H1 (cell line): ENCODE results near the gene CAMK2A. TPM values are rescaled to one million over a fixed set of nuclear protein-coding genes. Genes with fewer than 3 reads are reported as not detected.
A peak's percentile ranks its signal among the peaks of the same experiment; 100 is the strongest.

Experiments used
- CTCF ChIA-PET: fragments of 300-600 bp; sonication (Branson Sonifier 250); formaldehyde crosslinking; loops from one replicate; lab custom pipeline; 2021; ENCODE audit not compliant: partially characterized antibody; lab: Charles Lee
- POLR2A ChIA-PET: fragments of 300-600 bp; sonication (Branson Sonifier 250); formaldehyde crosslinking; loops from one replicate; lab custom pipeline; 2021; ENCODE audit warnings: inconsistent platforms; ENCODE audit not compliant: partially characterized antibody; lab: Charles Lee
- DNase-seq, 2 experiments: peaks; one replicate each; pipeline versions ENCODE4 v3.0.0 to v3.0.0-alpha.2; 2010 to 2022; ENCODE audit warnings: low spot score in 2 of 2, low read depth in 1 of 2, mixed read lengths in 1 of 2
- FAIRE-seq: peaks from 2 replicates; lab custom pipeline; 2011; peaks lifted over from hg19 to GRCh38; lab: Jason Lieb, UNC
- H2AFZ ChIP-seq: 2 replicates; pipeline ENCODE4 v1.8.1; 2012; ENCODE audit warnings: low read length, inconsistent platforms
- H2AK5ac ChIP-seq: 2 replicates; pipeline ENCODE4 v1.6.1; 2013; ENCODE audit warnings: low read depth, low read length
- H2BK120ac ChIP-seq: replicated peaks from 2 replicates; pipeline ENCODE3; 2013; ENCODE audit warnings: low read depth, low read length, inconsistent platforms
- H2BK12ac ChIP-seq: 2 replicates; pipeline ENCODE4 v1.6.1; 2013; ENCODE audit warnings: low read depth, low read length
- H2BK15ac ChIP-seq: 2 replicates; pipeline ENCODE4 v1.6.1; 2013; ENCODE audit warnings: low read length
- H2BK20ac ChIP-seq: 2 replicates; pipeline ENCODE4 v1.6.1; 2013; ENCODE audit warnings: low read length
- H2BK5ac ChIP-seq: 2 replicates; pipeline ENCODE4 v1.6.1; 2013; ENCODE audit warnings: low read depth, low read length
- H3K14ac ChIP-seq: 2 replicates; pipeline ENCODE4 v1.6.1; 2013; ENCODE audit warnings: inconsistent platforms; ENCODE audit not compliant: insufficient read length
- H3K18ac ChIP-seq: 2 replicates; pipeline ENCODE4 v1.6.1; 2013; ENCODE audit warnings: low read length; ENCODE audit errors: extremely low read depth
- H3K23ac ChIP-seq: 2 replicates; pipeline ENCODE4 v1.6.1; 2013; ENCODE audit warnings: inconsistent platforms; ENCODE audit not compliant: insufficient read length
- H3K23me2 ChIP-seq: 2 replicates; pipeline ENCODE4 v1.6.1; 2013; ENCODE audit warnings: low read depth, low read length
- H3K27ac ChIP-seq: 2 replicates; pipeline ENCODE4 v1.6.1; 2011; ENCODE audit warnings: low read depth, low read length, inconsistent platforms
- H3K27me3 ChIP-seq, 4 experiments: replicated peaks in 1 of 4; 1 replicate in 1 of 4; 2 replicates in 3 of 4; pipeline versions ENCODE4 v1.6.1 to v1.8.1; 2011 to 2013; ENCODE audit warnings: low read length in 3 of 4, mild to moderate bottlenecking in 3 of 4, inconsistent platforms in 2 of 4, mixed read lengths in 2 of 4, moderate library complexity in 1 of 4; ENCODE audit not compliant: control insufficient read depth in 3 of 4, insufficient read depth in 3 of 4; ENCODE audit errors: extremely low read depth in 1 of 4
- H3K36me3 ChIP-seq, 4 experiments: 2 replicates each; pipeline versions ENCODE4 v1.6.1 to v1.8.1; 2011 to 2013; ENCODE audit warnings: mild to moderate bottlenecking in 4 of 4, low read length in 3 of 4, moderate library complexity in 2 of 4, control low read depth in 1 of 4, inconsistent platforms in 1 of 4; ENCODE audit not compliant: insufficient read depth in 4 of 4, control insufficient read depth in 2 of 4
- H3K4ac ChIP-seq: replicated peaks from 2 replicates; pipeline ENCODE3; 2013; ENCODE audit warnings: low read length, low read depth, mixed read lengths, inconsistent platforms; ENCODE audit not compliant: insufficient read length
- H3K4me1 ChIP-seq, 4 experiments: replicated peaks in 1 of 4; 1 replicate in 1 of 4; 2 replicates in 3 of 4; pipeline versions ENCODE4 v1.6.1 to v1.8.1; 2011 to 2013; ENCODE audit warnings: low read length in 3 of 4, inconsistent platforms in 2 of 4, mixed read lengths in 1 of 4; ENCODE audit not compliant: insufficient read depth in 4 of 4, control insufficient read depth in 3 of 4
- H3K4me2 ChIP-seq, 2 experiments: 2 replicates each; pipeline versions ENCODE4 v1.6.1 to v1.8.1; 2011 to 2013; ENCODE audit warnings: low read depth in 2 of 2, low read length in 2 of 2, control low read depth in 1 of 2, inconsistent platforms in 1 of 2, mild to moderate bottlenecking in 1 of 2; ENCODE audit not compliant: insufficient read depth in 1 of 2
- H3K4me3 ChIP-seq, 4 experiments: fragments of 200-600, 300-600 bp in 1 of 4; sonication (generic), shearing (Covaris generic), sonication (Bioruptor Twin) in 1 of 4; 2 replicates each; pipeline versions ENCODE4 v1.5.1 to v1.8.1; 2011 to 2016; ENCODE audit warnings: low read length in 4 of 4, low read depth in 3 of 4, control low read depth in 2 of 4, inconsistent platforms in 2 of 4, mild to moderate bottlenecking in 2 of 4, mixed read lengths in 1 of 4, moderate library complexity in 1 of 4; ENCODE audit not compliant: insufficient read depth in 2 of 4; ENCODE audit errors: extremely low read depth in 1 of 4
- H3K56ac ChIP-seq: replicated peaks from 2 replicates; pipeline ENCODE3; 2013; ENCODE audit warnings: low read depth, mild to moderate bottlenecking, mixed read lengths, low read length, inconsistent platforms; ENCODE audit not compliant: insufficient read length
- H3K79me1 ChIP-seq: 2 replicates; pipeline ENCODE4 v1.6.1; 2013; ENCODE audit warnings: low read depth, low read length, control low read depth
- H3K79me2 ChIP-seq, 2 experiments: 2 replicates each; pipeline versions ENCODE4 v1.6.1 to v1.8.1; 2012 to 2013; ENCODE audit warnings: low read length in 2 of 2, mild to moderate bottlenecking in 2 of 2, inconsistent platforms in 1 of 2; ENCODE audit not compliant: insufficient read depth in 2 of 2, control insufficient read depth in 1 of 2
- H3K9ac ChIP-seq, 4 experiments: replicated peaks in 1 of 4; 1 replicate in 1 of 4; 2 replicates in 3 of 4; pipeline versions ENCODE4 v1.6.1 to v1.8.1; 2011 to 2013; ENCODE audit warnings: low read depth in 3 of 4, low read length in 3 of 4, control low read depth in 2 of 4, mild to moderate bottlenecking in 2 of 4, moderate library complexity in 2 of 4, inconsistent platforms in 1 of 4; ENCODE audit errors: extremely low read depth in 1 of 4
- H3K9me3 ChIP-seq, 2 experiments: 2 replicates each; pipeline versions ENCODE4 v1.6.1 to v1.8.1; 2012 to 2013; ENCODE audit warnings: mild to moderate bottlenecking in 2 of 2, moderate library complexity in 2 of 2, control low read depth in 1 of 2, inconsistent platforms in 1 of 2, low read depth in 1 of 2, low read length in 1 of 2, mixed read lengths in 1 of 2; ENCODE audit not compliant: insufficient read depth in 2 of 2
- H4K20me1 ChIP-seq, 2 experiments: replicated peaks in 1 of 2; 2 replicates each; pipeline versions ENCODE3 to v1.8.1; 2011 to 2013; ENCODE audit warnings: inconsistent platforms in 2 of 2, low read length in 2 of 2, mild to moderate bottlenecking in 1 of 2; ENCODE audit not compliant: insufficient read depth in 2 of 2, control insufficient read depth in 1 of 2
- H4K5ac ChIP-seq: 2 replicates; pipeline ENCODE4 v1.6.1; 2013; ENCODE audit warnings: low read length, low read depth, mixed read lengths, inconsistent platforms; ENCODE audit not compliant: insufficient read length
- H4K8ac ChIP-seq: 2 replicates; pipeline ENCODE4 v1.8.0; 2013; ENCODE audit warnings: mild to moderate bottlenecking, moderate library complexity, low read length, inconsistent platforms; ENCODE audit not compliant: insufficient read depth; ENCODE audit errors: extremely low read depth
- H4K91ac ChIP-seq: replicated peaks from 2 replicates; pipeline ENCODE3; 2013; ENCODE audit warnings: low read length, mixed read lengths, inconsistent platforms; ENCODE audit not compliant: insufficient read length
- KDM5A ChIP-seq: fragments of 200-600 bp; IDR thresholded peaks from 2 replicates; pipeline ENCODE4 v1.7.1; 2012; ENCODE audit warnings: mild to moderate bottlenecking, low read length, inconsistent platforms, mixed read lengths
- NRF1 ChIP-seq: IDR thresholded peaks from 2 replicates; pipeline ENCODE4 v1.6.1; 2011; ENCODE audit warnings: mild to moderate bottlenecking, low read depth, low read length, improper control_type of control experiment
- RBBP5 ChIP-seq: IDR thresholded peaks from 2 replicates; pipeline ENCODE4 v1.7.1; 2012; ENCODE audit warnings: low read depth, mild to moderate bottlenecking, inconsistent platforms, low read length, moderate library complexity, borderline replicate concordance
- YY1 ChIP-seq: IDR thresholded peaks from 2 replicates; pipeline ENCODE4 v1.6.1; 2011; ENCODE audit warnings: low read depth, mild to moderate bottlenecking, low read length
- WGBS, 2 experiments: shearing (Covaris generic) in 1 of 2; methylation state at CpG; one replicate each; pipeline versions ENCODE4 v1.1.6 to v1.1.7; 2013 to 2015; ENCODE audit warnings: low lambda C conversion rate in 2 of 2, mixed read lengths in 2 of 2, inconsistent platforms in 1 of 2, low coverage in 1 of 2, missing lambda C conversion rate in 1 of 2; ENCODE audit not compliant: insufficient replicate concordance in 2 of 2, insufficient coverage in 1 of 2, insufficient read length in 1 of 2; ENCODE audit errors: extremely low coverage in 1 of 2, missing lambda C conversion rate in 1 of 2; 5-methylcytosine and 5-hydroxymethylcytosine counted together
- polyA plus RNA-seq, 7 experiments: library from polyadenylated mRNA; depleted of rRNA in 3 of 7; stranded (reverse) in 5 of 7; unstranded in 2 of 7; fragments of >200 nt in 5 of 7; fragments of 200-250 nt in 2 of 7; gene quantifications; 1 replicate in 5 of 7; 2 replicates in 1 of 7; 4 replicates in 1 of 7; pipeline versions ENCODE4 v1.2.1 to v1.2.3, GENCODE V29; 2011 to 2013; ENCODE audit warnings: missing spikeins in 2 of 7, mixed read lengths in 2 of 7
- total RNA-seq: library from RNA; stranded (reverse); fragmentation: NEBNext Ultra II Directional; extraction: Animal tissue kit (Norgen Biotek cat#: 25700); gene quantifications from 2 replicates; pipeline ENCODE4 v1.2.1, GENCODE V29; 2021
- TF ChIP-seq, protein P1 (sequence below), 3 experiments: IDR thresholded peaks; 1 replicate in 2 of 3; 2 replicates in 1 of 3; pipeline versions ENCODE4 v1.5.1 to v1.6.1; 2011; ENCODE audit warnings: low read length in 3 of 3, mild to moderate bottlenecking in 3 of 3, inconsistent platforms in 2 of 3, low read depth in 1 of 3, moderate library complexity in 1 of 3; ENCODE audit not compliant: insufficient read depth in 1 of 3; ENCODE audit errors: control extremely low read depth in 1 of 3
- TF ChIP-seq, protein P2 (sequence below): IDR thresholded peaks from 2 replicates; pipeline ENCODE4 v1.6.1; 2012; ENCODE audit warnings: low read length, inconsistent platforms

Gene CAMK2A
- total and polyA plus RNA-seq, 2 of the 8 experiments (the other 6 are each of a cell fraction or from before 2014, with no cell fraction given) = 0.20 to 0.28 TPM

DNA sequence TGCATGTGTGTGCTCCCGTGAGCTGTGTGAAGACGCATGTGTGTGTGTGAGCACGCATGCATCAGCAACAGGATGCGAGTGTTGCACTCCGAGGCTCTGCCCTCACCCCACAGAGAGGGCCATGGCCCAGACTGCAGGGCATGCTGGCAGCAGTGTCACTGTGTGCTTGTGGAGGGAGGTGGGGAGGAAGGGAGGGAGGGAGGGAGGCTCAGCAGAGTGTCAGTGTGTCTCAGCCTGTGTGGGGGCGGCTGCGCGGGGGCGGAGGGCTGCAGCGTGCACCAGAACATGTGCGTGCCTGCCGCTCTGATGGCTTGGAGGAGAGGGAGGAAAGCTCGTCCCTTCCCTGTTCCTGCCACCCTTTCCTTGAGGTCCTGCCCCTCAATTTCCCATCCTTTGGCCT lies 5.3 kb downstream of the CAMK2A start:
- Histone ChIP-seq H3K4me2 (no peak overlapping the region), H3K4me1 (peaks cover 0 to 3% (median 0%) of the 10 kb centered on the region in 4 experiments; a peak in 2 of 7 replicates), H2BK15ac (0 out of 2 replicates have a peak overlapping the region, but pooled peaks have one; percentile 36), H2BK5ac (0 out of 2 replicates have a peak overlapping the region, but pooled peaks have one; percentile 18), H3K56ac (no peak overlapping the region), H3K36me3 (no peaks in the 10 kb centered on the region), H4K20me1 (peaks cover 0 to 9% of the 10 kb centered on the region in 2 experiments), H2BK120ac (no peak overlapping the region), H2AK5ac (no peak overlapping the region), H3K4ac (peak overlapping the region; percentile 83), H3K79me1 (no peaks in the 10 kb centered on the region), H3K27ac (no peak overlapping the region), H2AFZ (no peak overlapping the region), H4K5ac (no peak overlapping the region), H2BK20ac (no peak overlapping the region), H2BK12ac (no peak overlapping the region), H3K79me2 (no peaks in the 10 kb centered on the region), H3K14ac (no peak overlapping the region), H3K23me2 (no peaks in the 10 kb centered on the region; the same call in 1 of the 2 replicates), H3K23ac (no peak overlapping the region), H3K27me3 (no peaks in the 10 kb centered on the region; a peak in 1 of 7 replicates), H4K8ac (no peak overlapping the region), H4K91ac (no peak overlapping the region), H3K18ac (no peak overlapping the region), H3K9ac (no peak overlapping the region; a peak in 1 of 7 replicates), H3K9me3 (no peaks in the 10 kb centered on the region), H3K4me3 (no peak overlapping the region)
- 89% methylated on average over 9 of the region's 13 CpGs; no CpG with 5 or more reads in 1 of the 2 experiments for WGBS, 2 experiments
- TF ChIP-seq NRF1 (no peak), RBBP5 (no peak), YY1 (no peak), KDM5A (no peak)
- TF ChIP-seq, protein P1, sequence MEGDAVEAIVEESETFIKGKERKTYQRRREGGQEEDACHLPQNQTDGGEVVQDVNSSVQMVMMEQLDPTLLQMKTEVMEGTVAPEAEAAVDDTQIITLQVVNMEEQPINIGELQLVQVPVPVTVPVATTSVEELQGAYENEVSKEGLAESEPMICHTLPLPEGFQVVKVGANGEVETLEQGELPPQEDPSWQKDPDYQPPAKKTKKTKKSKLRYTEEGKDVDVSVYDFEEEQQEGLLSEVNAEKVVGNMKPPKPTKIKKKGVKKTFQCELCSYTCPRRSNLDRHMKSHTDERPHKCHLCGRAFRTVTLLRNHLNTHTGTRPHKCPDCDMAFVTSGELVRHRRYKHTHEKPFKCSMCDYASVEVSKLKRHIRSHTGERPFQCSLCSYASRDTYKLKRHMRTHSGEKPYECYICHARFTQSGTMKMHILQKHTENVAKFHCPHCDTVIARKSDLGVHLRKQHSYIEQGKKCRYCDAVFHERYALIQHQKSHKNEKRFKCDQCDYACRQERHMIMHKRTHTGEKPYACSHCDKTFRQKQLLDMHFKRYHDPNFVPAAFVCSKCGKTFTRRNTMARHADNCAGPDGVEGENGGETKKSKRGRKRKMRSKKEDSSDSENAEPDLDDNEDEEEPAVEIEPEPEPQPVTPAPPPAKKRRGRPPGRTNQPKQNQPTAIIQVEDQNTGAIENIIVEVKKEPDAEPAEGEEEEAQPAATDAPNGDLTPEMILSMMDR (IDR thresholded peaks at IDR 0.05; ENCODE audit: control extremely low read depth in 1 of 3, insufficient read depth in 1 of 3, low read depth in 1 of 3, low read length in 3 of 3) = no peak
- TF ChIP-seq, protein P2, sequence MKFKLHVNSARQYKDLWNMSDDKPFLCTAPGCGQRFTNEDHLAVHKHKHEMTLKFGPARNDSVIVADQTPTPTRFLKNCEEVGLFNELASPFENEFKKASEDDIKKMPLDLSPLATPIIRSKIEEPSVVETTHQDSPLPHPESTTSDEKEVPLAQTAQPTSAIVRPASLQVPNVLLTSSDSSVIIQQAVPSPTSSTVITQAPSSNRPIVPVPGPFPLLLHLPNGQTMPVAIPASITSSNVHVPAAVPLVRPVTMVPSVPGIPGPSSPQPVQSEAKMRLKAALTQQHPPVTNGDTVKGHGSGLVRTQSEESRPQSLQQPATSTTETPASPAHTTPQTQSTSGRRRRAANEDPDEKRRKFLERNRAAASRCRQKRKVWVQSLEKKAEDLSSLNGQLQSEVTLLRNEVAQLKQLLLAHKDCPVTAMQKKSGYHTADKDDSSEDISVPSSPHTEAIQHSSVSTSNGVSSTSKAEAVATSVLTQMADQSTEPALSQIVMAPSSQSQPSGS = no peak
- CTCF ChIA-PET = interaction anchor here (0.8 to 0.9 kb wide), 2 partner anchors 35 to 57 kb away, joined by 3 read pairs; no protein-coding TSS in a partner anchor
- no peak for DNase-seq
- POLR2A ChIA-PET = no interaction called here
- FAIRE-seq = no peak
